Metanephros (tissue), 1 donor: ENCODE results near the gene PTCHD1. TPM values are rescaled to one million over a fixed set of nuclear protein-coding genes. Genes with fewer than 3 reads are reported as not detected.

Source experiments
- total RNA-seq: library from RNA; depleted of rRNA; stranded (reverse); fragments of >200 nt; gene quantifications from one replicate; pipeline ENCODE4 v1.2.3, GENCODE V29; 2014

The PTCHD1 gene
- 0.76 TPM for total RNA-seq

DNA sequence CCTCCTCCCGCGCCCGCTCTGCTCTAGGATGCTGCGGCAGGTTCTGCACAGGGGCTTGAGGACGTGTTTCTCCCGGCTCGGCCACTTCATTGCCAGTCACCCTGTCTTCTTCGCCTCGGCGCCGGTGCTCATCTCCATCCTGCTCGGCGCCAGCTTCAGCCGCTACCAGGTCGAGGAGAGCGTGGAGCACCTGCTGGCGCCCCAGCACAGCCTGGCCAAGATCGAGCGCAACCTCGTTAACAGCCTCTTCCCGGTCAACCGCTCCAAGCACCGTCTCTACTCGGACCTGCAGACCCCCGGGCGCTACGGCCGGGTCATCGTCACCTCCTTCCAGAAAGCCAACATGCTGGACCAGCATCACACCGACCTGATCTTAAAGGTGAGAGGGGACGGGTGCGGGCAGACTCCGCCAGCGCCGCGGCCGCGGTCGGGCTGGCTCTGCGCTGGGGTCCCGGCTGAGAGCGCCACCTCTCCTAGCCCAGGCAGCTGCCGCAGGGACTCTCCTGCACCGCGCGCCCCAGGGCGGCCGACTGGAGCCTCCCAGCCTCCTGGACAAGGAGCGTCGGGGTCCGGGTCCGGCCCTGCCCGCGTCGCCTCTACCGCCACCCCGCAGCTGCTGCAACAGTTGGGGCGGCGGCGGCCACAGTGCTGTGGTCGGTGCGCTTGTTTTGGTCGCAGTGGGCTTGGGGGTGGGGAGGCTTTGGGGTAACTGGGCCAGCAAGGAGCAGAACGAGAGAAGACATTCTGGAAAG is at the start of gene PTCHD1:
Gene PTCHD1 (plus strand): TSS at position 2 of the 752 bp plus-strand sequence. CDS start 27 bp downstream, at position 29.

